ENCODE measurements around the gene CDH18. TPM values are rescaled to one million over a fixed set of nuclear protein-coding genes. Genes with fewer than 3 reads are reported as not detected.

Gene CDH18
- total and polyA plus RNA-seq, 2 donors (not counting 3 experiments of a cell fraction or from before 2014, with no cell fraction given): 0.06 TPM; not detected in 1

DNA sequence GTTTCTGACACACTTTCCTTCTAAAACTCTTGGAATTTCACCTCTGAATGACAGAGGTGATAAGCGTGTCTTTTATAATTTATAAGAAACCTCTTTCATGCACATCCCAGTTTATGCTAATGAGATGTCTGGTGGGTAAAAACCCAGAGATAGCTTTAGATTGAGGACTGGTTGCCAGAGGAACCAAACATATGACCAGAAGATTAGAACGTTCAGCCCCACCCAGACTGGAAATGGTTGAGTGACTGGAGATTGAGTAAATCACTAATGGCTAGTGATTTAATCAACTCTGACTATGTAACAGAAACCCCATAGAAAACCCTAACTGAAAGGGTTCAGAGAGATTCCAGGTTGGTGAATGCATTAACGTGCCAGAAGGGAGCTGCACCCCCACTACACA lies 69.2 kb downstream of the CDH18 start:
- DNase-seq (ENCODE audit: low read depth, low spot score) (no peak), FAIRE-seq (no peak)
- dilution Hi-C loops (cut with MboI; ENCODE audit: extremely low pct_ligation_motif_present, low sequenced_read_pairs) (no loop called here), intact Hi-C loops (cut with micrococcal nuclease) (no loop called here)
- H3K27ac ChIP-seq (ENCODE audit: insufficient read depth, low read depth, low read length): no peak overlapping the region
- H3K4me3 ChIP-seq (replicated peaks in 1 of 3; ENCODE audit: insufficient read depth in 1 of 3, low read depth in 1 of 3, low read length in 3 of 3): no peak overlapping the region
- POLR2A ChIA-PET: no interaction called here
- no peak overlapping the region for H2AFZ ChIP-seq (ENCODE audit: low read depth, low read length)
- H3K4me1 ChIP-seq (ENCODE audit: control insufficient read depth, extremely low read depth, insufficient read depth, low read length): no peaks in the 10 kb centered on the region
- no peaks in the 10 kb centered on the region for H3K27me3 ChIP-seq (ENCODE audit: control insufficient read depth in 2 of 2, insufficient read depth in 2 of 2, low read length in 2 of 2)
- no peak overlapping the region for H3K4me2 ChIP-seq (ENCODE audit: insufficient read depth, low read length)
- no peaks in the 10 kb centered on the region for H3K9me1 ChIP-seq (replicated peaks; ENCODE audit: control insufficient read depth, extremely low read depth, insufficient read depth, low read length)
- no peaks in the 10 kb centered on the region for H3K36me3 ChIP-seq (ENCODE audit: control insufficient read depth in 2 of 2, extremely low read depth in 1 of 2, insufficient read depth in 2 of 2, low read length in 2 of 2)
- no peaks in the 10 kb centered on the region for H3K79me2 ChIP-seq (ENCODE audit: control insufficient read depth, insufficient read depth, low read length)
- TF ChIP-seq FOS (IDR thresholded peaks at IDR 0.05; ENCODE audit: borderline replicate concordance, insufficient read depth, low read length): no peak
- TF ChIP-seq, protein P1, sequence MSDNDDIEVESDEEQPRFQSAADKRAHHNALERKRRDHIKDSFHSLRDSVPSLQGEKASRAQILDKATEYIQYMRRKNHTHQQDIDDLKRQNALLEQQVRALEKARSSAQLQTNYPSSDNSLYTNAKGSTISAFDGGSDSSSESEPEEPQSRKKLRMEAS (IDR thresholded peaks at IDR 0.05; ENCODE audit: insufficient read depth, insufficient read length): no peak
- no peak for TF ChIP-seq POLR2AphosphoS5 (IDR thresholded peaks at IDR 0.05; ENCODE audit: insufficient read depth, low read depth, low read length)
- no peak for TF ChIP-seq EZH2 (IDR thresholded peaks at IDR 0.05; ENCODE audit: borderline replicate concordance, low read depth, low read length, severe bottlenecking)
- no peak for TF ChIP-seq JUN (IDR thresholded peaks at IDR 0.05; ENCODE audit: borderline replicate concordance, insufficient read depth, insufficient read length, low read depth)
- no peak for TF ChIP-seq MYC (IDR thresholded peaks at IDR 0.05; ENCODE audit: low read depth, low read length)
- TF ChIP-seq, protein P2, sequence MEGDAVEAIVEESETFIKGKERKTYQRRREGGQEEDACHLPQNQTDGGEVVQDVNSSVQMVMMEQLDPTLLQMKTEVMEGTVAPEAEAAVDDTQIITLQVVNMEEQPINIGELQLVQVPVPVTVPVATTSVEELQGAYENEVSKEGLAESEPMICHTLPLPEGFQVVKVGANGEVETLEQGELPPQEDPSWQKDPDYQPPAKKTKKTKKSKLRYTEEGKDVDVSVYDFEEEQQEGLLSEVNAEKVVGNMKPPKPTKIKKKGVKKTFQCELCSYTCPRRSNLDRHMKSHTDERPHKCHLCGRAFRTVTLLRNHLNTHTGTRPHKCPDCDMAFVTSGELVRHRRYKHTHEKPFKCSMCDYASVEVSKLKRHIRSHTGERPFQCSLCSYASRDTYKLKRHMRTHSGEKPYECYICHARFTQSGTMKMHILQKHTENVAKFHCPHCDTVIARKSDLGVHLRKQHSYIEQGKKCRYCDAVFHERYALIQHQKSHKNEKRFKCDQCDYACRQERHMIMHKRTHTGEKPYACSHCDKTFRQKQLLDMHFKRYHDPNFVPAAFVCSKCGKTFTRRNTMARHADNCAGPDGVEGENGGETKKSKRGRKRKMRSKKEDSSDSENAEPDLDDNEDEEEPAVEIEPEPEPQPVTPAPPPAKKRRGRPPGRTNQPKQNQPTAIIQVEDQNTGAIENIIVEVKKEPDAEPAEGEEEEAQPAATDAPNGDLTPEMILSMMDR (IDR thresholded peaks at IDR 0.05; ENCODE audit: extremely low read depth in 1 of 2, insufficient read depth in 1 of 2, low read depth in 1 of 2, low read length in 2 of 2): no peak
- no peak for TF ChIP-seq GATA2 (IDR thresholded peaks at IDR 0.05; ENCODE audit: insufficient read depth, insufficient read length, low read depth, low read length)
- no peak for TF ChIP-seq POLR2A (IDR thresholded peaks at IDR 0.05; ENCODE audit: low read depth, low read length)
- H3K9me3 ChIP-seq (replicated peaks; ENCODE audit: control insufficient read depth, insufficient read depth, low read length): no peaks in the 10 kb centered on the region
- BruUV-seq (replicated peaks): no TSS peak
- no peaks in the 10 kb centered on the region for H4K20me1 ChIP-seq (replicated peaks; ENCODE audit: control insufficient read depth, extremely low read depth, insufficient read depth, low read length)
- CTCF ChIA-PET: interaction anchor here (0.9 kb wide), 1 partner anchor 1884 kb away, joined by 3 read pairs; no protein-coding TSS in a partner anchor
- no peak overlapping the region for H3K9ac ChIP-seq (replicated peaks; ENCODE audit: extremely low read depth, insufficient read depth, low read length)

Measured in endothelial cell of umbilical vein (primary cell).